MCF 10A (cell line): Measurements from ENCODE around the gene TYK2. TPM values are rescaled to one million over a fixed set of nuclear protein-coding genes. Genes with fewer than 3 reads are reported as not detected.

ENCODE experiments used
- BruUV-seq: library from RNA; stranded (reverse); fragments of 400-500 nt; replicated peaks from 2 replicates; lab custom pipeline; 2021; lab: Mats Ljungman, UMichigan
- CTCF ChIA-PET: fragments of 300-600 bp; sonication (Branson Sonifier 250); formaldehyde crosslinking; extraction: SDS; loops from one replicate; lab custom pipeline; 2021; ENCODE audit warnings: antibody characterized with exemption, inconsistent platforms; lab: Yijun Ruan, JAX
- POLR2A ChIA-PET: fragments of 300-600, 350-650 bp; sonication (Branson Sonifier 250); formaldehyde crosslinking; extraction: SDS; loops from one replicate; lab custom pipeline; 2020; ENCODE audit warnings: antibody characterized with exemption, inconsistent platforms; lab: Yijun Ruan, JAX
- DNase-seq: peaks from one replicate; pipeline ENCODE4 v3.0.0-alpha.2; 2018; ENCODE audit not compliant: unreplicated experiment
- H3K27ac Mint-ChIP-seq: one replicate; pipeline ENCODE4 v1.8.0; 2022; ENCODE audit warnings: mild to moderate bottlenecking, low read depth, mixed read lengths; ENCODE audit not compliant: unreplicated experiment
- H3K27me3 Mint-ChIP-seq: one replicate; pipeline ENCODE4 v1.8.0; 2022; ENCODE audit warnings: mixed read lengths; ENCODE audit not compliant: insufficient read depth, unreplicated experiment
- H3K36me3 Mint-ChIP-seq: one replicate; pipeline ENCODE4 v1.8.0; 2022; ENCODE audit warnings: mild to moderate bottlenecking, moderate library complexity, mixed read lengths; ENCODE audit not compliant: insufficient read depth, unreplicated experiment
- H3K4me1 Mint-ChIP-seq: one replicate; pipeline ENCODE4 v1.8.0; 2022; ENCODE audit warnings: mixed read lengths; ENCODE audit not compliant: insufficient read depth, unreplicated experiment
- H3K4me3 Mint-ChIP-seq: one replicate; pipeline ENCODE4 v1.8.0; 2022; ENCODE audit warnings: mild to moderate bottlenecking, moderate library complexity, mixed read lengths; ENCODE audit not compliant: unreplicated experiment
- H3K9me3 Mint-ChIP-seq: one replicate; pipeline ENCODE4 v1.8.0; 2022; ENCODE audit warnings: mixed read lengths; ENCODE audit not compliant: unreplicated experiment
- CTCF ChIP-seq: fragments of 200-600 bp; IDR thresholded peaks from one replicate; pipeline ENCODE4 v1.8.0; 2022; ENCODE audit warnings: antibody characterized with exemption, mild to moderate bottlenecking; ENCODE audit not compliant: unreplicated experiment
- intact Hi-C: fragments of 100-400 bp; cut with micrococcal nuclease; formaldehyde crosslinking; loops from 2 replicates; pipeline ENCODE4 v1.14.1; 2022
- total RNA-seq: library from RNA; stranded (reverse); gene quantifications from 2 replicates; pipeline ENCODE4 v1.2.3, GENCODE V29; 2022

The TYK2 gene
- total RNA-seq, 1 experiment from 2014 or later = 75.0 TPM

GRCh38 chr19:10316229-10317044, 63.9 kb downstream of the TYK2 start:
- CTCF ChIA-PET = interaction anchor here (0.6 to 1.2 kb wide), 5 partner anchors 14 to 72 kb away, joined by 3 to 4 read pairs (median 3); no protein-coding TSS in a partner anchor

DNA sequence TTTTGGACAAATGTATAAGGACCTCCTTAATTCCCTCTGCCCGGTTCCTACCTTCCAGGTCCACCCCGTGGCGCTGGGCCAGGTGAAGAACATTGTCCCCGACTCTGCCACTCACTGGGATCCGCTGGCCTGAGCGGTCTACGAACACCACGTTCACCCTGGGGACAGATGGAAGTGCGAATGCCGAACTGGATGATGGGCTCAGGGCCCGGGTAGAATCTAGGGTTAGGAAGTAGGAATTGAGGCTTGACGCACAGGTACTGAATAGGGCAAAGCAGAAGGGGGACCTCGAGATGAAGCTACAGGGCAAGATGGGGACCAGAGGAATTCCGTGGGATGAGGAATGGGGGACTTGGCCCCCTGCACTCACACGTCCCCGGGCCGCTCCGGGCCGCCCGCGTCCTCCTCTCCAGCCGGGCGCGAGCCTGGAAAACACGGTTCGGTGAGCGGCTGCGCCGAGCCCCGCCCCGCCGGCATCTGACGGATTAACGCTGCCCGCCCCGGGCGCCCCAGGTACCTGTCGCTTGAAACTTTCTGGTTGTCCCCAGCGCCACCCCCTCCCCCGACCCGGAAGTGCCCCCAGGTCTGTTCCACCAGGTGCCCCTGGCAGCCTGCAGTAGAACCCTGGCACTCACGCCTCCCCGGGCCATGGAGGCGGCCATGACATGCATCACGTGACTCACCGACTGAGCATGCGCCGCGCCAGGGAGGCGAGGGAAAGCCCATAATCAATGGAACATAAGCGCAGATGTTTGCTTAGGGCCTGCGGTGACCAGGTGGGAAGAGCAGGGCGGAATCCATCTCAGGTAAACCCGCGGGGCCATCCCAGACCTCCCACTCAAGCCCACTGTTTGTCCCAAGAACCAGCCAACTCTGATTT, 64.8 kb downstream of the TYK2 start, which contains the start of gene FDX2:
FDX2 (minus strand) TSS at position 681 of the 880 bp plus-strand sequence; CDS start at position 662, 19 bp downstream.
- BruUV-seq = no TSS peak
- peak within 1 kb of the TSS; percentile 93 for H3K4me3 Mint-ChIP-seq
- peak; percentile 84 for DNase-seq
- no peaks in the 10 kb centered on the region for H3K27me3 Mint-ChIP-seq
- H3K4me1 Mint-ChIP-seq = peaks cover 18% of the 10 kb centered on the region
- ChIA-PET POLR2A (interaction anchor here (0.6 to 1.6 kb wide), 6 partner anchors 19 to 87 kb away, joined by 3 to 11 read pairs (median 4); partner anchors contain the start of genes ICAM5 and RAVER1), CTCF (interaction anchor here (0.5 to 1.8 kb wide), 6 partner anchors 17 to 1858 kb away, joined by 3 to 5 read pairs (median 4); no protein-coding TSS in a partner anchor)
- intact Hi-C loops = no loop called here
- H3K9me3 Mint-ChIP-seq = no peaks in the 10 kb centered on the region
- TF ChIP-seq CTCF = no peak
- peak within 1 kb of the TSS; percentile 90 for H3K27ac Mint-ChIP-seq
- H3K36me3 Mint-ChIP-seq = peaks cover 51% of the 10 kb centered on the region

More at GRCh38 chr19:10316229-10317044, 63.9 kb downstream of the TYK2 start:
- TF ChIP-seq CTCF = no peak
- H3K4me1 Mint-ChIP-seq = peaks cover 18% of the 10 kb centered on the region
- peak overlapping the region; percentile 90 for H3K27ac Mint-ChIP-seq
- H3K36me3 Mint-ChIP-seq = peaks cover 54% of the 10 kb centered on the region
- no peaks in the 10 kb centered on the region for H3K27me3 Mint-ChIP-seq
- H3K9me3 Mint-ChIP-seq = no peaks in the 10 kb centered on the region
- H3K4me3 Mint-ChIP-seq = peak overlapping the region; percentile 93
- DNase-seq = no peak
- POLR2A ChIA-PET = interaction anchor here (0.5 to 0.9 kb wide), 2 partner anchors 18 to 37 kb away, joined by 3 to 5 read pairs; no protein-coding TSS in a partner anchor
- BruUV-seq = TSS peak; percentile 13
- intact Hi-C loops = no loop called here

GRCh38 chr19:10309423-10309822, 70.9 kb downstream of the TYK2 start, which contains the start of gene ZGLP1:
ZGLP1 (minus strand) TSS chr19:10309815.
- intact Hi-C loops = no loop called here
- TF ChIP-seq CTCF = no peak
- no peak for DNase-seq
- Mint-ChIP-seq H3K9me3 (no peaks in the 10 kb centered on the region), H3K4me1 (peaks cover 1% of the 10 kb centered on the region), H3K36me3 (peaks cover 11% of the 10 kb centered on the region), H3K27me3 (no peaks in the 10 kb centered on the region), H3K4me3 (no peak within 1 kb of the TSS), H3K27ac (no peak within 1 kb of the TSS)
- ChIA-PET POLR2A (no interaction called here), CTCF (interaction anchor here (0.6 kb wide), 1 partner anchor 378 kb away, joined by 3 read pairs; no protein-coding TSS in a partner anchor)
- no TSS peak for BruUV-seq
